HG02642 (cell line): ENCODE measurements around the gene ELOF1.
A peak's percentile ranks its signal among the peaks of the same experiment; 100 is the strongest.
"Not testable (repeated sequence)": the region's sequence is repeated elsewhere in the genome, so short reads cannot be mapped to it uniquely, and the experiment has no call there.

Source experiments
- ATAC-seq: cut with Tn5 transposase; IDR thresholded peaks from one replicate; pipeline ENCODE4 v1.9.1; 2021; ENCODE audit warnings: mild to moderate bottlenecking; ENCODE audit not compliant: unreplicated experiment, poor library complexity

ELOF1 gene

DNA sequence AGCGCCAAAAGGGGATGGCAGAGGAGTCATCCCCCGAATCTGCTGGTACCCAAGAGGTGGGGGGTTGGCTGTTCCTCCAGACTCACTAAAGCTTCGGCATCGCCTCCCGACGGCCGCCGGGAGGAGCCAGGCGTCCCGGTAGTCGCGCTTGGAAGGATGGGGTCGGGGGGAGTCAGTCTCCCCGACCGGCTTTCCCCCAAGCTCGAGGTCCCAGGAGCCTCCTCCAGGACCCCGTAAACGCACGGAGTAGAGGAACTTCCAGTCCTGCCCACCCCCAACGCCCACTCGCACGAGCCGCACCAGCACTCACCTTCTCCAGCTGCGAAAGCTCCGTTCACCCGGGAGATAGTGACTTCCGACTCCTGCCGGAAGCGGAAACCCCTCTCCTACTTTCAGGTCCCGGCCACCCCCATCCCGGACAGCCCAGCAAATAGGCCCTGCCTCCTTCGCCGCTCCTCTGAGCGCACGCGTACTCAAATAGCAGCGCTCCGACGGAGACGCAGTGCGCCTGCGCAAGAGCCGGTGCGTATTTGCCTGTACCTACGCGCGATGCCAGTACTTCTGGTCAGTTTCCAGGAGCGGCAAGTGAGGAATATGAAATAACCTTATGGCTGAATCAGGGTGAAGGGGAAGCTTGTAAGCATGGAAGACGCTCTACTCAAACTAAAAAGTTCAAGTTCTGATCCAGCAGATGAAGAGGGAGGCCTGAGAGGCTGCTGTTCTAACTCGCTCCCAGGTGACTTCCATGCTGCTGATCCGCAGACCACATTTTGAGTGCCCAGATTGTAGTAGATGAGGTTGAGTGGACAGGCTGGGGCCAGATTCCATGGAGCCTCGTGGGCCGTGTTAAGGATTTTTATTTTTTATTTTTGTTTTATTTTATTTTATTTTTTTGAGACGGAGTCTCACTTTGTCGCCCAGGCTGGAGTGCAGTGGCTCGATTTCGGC is at the start of gene ELOF1:
ELOF1 (minus strand) TSS at position 350 of the 948 bp plus-strand sequence. CDS start 4,883 bp downstream, outside the sequence.
- ATAC-seq, result peak; percentile 89

DNA sequence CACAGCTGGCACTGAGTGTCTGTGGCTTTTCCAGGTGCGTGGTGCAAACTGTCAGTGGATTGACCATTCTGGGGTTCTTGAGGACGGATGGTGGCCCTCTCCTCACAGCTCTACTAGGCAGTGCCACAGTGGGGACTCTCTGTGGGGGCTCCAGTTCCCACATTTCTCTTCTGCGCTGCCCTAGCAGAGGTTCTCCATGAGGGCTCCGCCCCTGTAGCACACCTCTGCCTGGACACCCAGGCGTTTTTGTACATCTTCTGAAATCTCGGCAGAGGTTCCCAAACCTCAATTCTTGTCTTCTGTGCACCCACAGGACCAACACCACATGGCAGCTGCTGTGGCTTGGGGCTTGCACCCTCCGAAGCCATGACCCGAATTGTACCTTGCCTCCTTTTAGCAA is 47.5 kb upstream of the ELOF1 start:
- ATAC-seq, result no peak

DNA sequence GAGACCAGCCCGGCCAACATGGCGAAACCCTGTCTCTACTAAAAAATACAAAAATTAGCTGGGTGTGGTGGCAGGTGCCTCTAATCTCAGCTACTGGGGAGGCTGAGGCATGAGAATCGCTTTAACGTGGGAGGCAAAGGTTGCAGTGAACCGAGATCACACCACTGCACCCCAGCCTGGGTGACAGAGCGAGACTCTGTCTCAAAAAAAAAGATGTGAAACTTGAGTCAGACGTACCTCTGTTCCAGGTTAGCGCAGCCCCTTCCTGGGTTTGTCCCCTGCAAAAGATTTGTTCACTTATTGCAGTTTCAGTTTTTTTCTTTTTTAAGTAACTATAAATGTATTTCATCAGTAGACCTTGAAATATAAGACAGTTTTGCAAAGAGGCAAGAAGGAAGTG is 40.7 kb upstream of the ELOF1 start:
- not testable (repeated sequence) for ATAC-seq

DNA sequence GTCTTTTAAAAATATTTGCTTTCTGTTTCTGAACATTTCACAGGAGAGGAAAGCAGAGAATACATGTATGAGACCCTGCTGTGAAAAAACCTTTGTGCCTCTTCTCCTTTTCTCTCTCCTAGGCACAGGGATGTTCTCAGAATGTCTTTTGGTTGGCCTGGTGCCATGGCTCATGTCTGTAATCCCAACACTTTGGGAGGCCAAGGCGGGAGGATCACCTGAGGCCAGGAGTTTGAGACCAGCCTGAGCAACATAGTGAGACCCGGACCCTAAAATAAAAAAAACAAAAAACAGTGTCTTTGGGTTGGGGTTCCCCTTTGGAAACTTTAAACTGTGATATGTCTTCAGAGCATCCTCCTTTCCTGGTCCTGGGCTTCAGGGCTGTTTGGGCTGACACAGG is 39.7 kb upstream of the ELOF1 start:
- no peak for ATAC-seq

DNA sequence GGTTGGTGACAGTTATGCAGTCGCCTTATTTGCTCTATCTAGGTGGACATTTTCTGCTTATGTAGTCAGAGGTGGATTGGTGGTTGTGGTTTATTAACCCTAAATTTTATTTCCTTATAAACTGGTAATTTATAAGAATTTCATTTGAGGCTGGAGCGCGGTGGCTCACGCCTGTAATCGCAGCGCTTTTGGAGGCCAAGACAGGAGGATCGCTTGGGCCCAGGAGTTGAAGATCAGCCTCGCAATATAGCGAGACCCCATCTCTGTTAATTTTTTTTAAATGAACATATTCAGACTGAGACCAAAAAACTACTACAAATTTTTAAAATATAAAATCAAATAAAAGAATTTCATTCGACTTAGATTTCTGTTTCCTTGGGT is 39.1 kb upstream of the ELOF1 start:
- no peak for ATAC-seq

DNA sequence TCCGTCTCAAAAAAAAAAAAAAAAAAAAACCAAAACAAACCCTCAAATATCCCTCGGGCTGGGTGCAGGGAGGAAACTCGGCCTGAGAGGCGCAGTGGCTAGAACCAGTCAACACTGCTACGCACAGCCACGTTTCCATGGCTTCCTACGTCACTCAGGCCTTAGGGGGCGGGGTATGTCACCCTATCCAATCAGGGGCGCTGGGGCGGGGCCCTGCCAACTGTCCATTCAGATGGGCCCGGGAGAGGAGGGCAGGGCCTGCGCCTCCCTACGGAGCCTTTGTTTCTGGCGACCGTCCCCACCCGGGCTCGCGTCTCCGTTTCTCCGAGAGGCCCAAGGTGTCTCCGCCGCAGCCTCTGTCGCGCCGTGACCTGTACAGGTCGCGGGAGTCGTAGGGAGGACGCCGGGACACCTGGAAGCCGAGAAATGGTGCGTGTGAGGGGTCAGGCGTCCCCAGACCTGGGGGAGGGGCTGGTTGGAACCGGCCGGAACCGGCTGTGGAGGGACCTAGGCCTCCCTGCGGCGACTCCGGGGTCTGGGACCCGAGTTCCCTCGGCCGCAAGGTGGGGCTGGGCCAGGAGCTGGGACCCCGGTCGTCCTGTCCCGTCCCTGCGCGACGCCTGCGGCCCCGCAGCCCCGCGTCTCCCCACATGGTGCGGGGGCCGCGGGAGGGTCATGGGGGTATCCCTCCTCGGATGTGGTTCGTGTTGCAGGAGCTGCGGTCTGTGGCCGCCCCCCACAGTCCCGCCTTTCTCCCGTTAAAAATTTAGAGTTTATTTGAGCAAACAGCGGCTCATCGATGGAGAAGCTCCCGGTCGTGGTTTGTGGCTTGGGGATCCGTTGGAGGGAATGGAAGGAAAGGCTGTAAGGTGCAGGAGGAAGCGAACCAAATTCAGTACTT is 38.4 kb upstream of the ELOF1 start, which contains the start of gene ZNF627:
ZNF627 (plus strand) TSS at position 282 of the 901 bp plus-strand sequence; CDS start at position 427, 145 bp downstream.
- peak; percentile 99 for ATAC-seq

DNA sequence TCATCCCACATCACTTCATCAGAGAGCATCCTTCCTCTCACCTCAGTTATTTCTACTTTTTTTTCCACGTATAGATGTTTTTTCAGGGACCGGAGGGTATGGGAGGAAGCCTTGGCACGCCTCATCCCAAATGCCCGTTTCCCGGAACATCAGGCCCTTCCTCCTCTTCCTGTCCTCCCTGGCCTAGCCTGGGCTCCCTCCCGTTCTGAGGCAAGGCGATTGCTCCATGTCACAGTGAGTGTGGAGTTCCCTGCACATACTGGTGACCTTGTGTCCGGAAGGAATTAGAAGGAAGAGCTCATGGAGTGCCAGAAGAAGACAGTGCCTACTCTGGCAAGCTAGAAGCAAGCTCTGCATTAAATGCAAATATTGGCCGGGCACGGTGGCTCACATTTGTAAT is 37.1 kb upstream of the ELOF1 start:
- no peak for ATAC-seq

DNA sequence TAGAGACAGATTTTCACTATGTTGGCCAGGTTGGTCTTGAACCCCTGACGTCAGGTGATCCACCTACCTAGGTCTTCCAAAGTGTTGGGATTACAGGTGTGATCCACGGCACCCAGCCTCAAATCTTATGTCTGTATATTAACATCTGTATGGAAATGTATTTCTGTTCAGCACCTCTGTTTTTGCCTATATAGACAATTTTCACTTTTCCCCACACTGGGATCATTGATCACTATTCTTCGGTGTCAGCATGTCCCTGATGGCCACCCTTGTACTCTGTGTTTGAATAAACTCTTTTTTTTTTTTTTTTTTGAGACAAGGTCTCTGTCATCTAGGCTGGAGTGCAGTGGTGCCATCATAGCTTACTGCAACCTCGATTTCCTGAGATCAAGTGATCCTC is 35.1 kb upstream of the ELOF1 start:
- ATAC-seq, result no peak

DNA sequence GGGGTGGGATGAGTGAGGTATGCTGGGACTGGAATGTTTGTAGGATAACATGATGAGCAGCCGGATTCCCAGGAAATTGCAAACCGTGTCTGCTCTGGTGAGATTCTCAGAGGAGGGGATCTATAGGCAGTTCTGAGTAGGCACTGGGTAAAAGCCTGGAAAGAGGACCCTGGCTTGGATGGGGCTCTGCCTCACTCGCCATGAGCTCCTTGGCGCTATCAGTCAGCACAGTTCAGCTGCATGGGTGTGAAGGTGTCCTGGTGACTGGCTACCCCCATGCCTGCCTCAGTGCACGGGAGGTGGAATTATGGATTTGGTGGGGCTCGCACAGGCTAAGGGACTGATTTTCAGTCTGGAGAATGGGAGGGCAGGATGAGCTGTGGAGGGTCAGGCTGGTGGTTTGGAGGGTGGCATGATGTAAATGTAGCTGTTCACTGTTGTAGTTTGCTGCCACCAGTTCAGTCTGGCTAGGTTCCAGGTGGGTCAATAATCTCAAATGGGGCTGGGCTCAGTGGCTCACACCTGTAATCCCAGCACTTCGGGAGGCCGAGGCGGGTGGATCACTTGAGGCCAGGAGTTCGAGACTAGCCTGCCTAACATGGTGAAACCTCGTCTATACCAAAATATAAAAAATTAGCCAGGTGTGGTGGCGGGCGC is 29.1 kb upstream of the ELOF1 start:
- no peak for ATAC-seq

DNA sequence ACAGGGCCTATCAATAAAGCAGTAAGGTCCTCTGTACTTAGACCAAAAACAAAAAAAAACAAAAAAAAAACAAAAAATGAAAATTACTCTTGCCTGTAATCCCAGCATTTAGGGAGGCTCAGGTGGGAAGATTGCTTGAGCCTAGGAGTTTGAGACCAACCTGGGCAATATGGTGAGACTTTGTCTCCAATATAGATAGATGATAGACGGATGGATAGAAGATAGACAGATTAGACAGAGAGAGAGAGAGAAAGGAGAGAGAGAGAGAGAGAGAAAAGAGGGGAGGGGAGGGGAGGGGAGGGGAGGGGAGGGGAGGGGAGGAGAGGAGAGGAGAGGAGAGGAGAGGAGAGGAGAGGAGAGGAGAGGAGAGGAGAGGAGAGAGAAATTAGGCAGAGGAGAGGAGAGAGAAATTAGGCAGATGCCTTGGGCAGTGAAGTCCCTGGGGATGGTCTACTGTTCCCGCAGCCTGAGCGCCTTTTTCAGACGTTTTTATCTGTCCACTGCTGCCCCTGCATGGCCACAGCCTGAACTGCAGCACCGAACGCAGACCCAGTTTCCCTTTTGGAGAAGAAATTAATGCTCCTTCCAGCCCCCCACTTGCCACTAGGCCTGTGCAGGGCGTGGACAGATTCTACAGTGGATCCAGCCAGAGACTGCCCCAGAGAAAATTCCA is 28.4 kb upstream of the ELOF1 start:
- ATAC-seq, result no peak

DNA sequence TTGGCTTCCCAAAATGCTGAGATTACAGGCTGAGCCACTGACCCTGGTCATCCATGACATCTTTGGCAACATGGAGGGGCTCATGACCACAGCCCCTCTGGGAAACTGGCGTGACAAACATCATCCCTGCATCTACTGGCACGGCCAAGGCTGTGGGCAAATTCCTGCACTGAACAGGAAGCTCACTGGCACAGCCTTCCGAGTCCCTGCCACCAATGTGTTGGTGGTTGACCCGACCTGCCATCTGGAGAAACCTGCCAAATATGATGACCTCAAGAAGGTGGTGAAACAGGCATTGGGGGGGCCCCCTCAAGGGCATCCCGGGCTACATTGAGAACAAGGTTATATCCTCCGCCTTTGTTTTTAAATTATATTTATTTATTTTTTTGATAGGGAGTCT is 27.3 kb upstream of the ELOF1 start:
- no peak for ATAC-seq

DNA sequence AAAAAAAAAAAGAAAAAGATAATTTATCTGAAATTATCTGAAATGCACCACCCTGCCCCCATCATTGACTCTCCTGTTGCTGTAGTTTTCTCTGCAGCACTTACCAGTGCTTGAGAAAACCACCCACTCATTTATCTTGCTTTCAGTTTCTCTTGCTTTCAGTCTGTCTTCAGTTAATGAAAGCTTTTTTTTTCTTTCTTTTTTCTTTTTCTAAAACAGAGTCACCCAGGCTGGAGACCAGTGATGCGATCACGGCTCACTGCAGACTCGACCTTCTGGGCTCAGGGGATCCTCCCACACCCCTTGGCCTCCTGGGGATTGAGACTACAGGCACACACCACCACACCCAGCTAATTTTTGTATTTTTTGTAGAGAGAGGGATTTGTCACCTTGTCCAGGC is 22.7 kb upstream of the ELOF1 start:
- peak; percentile 72 for ATAC-seq

DNA sequence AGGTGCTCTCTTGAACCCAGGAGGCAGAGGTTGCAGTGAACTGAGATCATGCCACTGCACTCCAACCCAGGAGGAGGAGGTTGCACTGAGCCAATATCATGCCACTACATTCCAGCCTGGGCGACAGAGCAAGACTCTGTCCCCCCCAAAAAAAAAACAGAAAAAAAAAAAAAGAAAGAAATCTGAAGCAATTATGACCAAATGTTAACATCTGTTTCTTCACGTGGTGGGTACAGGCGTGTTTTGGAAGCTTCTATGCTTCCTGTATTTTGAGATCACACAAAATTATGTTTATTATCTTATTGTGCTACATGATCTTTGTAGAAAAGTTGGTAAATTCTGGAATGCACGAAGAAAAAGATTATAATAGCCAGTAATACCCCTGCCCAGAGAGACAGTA is 21.1 kb upstream of the ELOF1 start:
- no peak for ATAC-seq

DNA sequence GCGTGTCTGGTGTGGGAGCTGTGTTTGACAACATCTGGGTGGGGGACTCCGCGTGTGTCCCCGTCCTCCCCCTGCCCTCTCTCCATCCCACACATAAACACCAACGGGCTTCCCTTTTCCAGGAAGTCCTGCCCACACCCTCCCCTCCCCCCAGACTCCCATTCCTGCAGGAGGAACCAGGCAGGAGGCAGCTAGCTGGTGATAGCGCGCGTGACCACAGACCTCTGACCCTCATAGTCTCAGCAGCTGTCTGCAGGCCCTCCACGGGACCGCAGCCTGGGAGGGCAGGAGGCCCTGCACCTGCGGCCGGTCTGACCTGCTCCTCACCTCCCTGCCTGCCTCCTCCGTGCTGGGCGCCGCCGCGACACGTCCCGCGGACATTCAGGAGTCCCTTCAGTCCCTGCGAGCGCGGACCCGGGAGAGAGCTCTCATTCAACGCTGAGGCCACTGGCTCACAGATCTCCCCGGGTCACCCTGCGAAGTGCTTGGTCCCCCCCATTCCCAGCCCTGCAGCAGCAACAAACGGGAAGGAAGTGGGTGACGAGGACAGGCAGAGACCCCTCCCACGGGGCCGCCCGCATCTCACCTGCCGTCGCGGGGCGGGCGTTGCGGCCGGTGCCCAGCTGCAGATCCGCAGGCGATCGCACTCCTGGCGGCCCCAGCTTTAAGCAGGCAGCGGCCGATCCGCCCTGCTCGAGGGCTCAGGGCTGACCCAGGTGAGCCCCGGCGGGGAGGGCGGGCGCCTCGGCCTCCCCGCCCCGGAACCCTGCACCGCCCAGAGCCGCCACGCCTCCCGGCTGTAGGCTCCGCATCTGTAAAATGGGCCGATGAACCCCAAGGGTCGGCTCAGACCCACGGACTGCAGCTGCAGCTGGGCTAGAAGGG is 19.5 kb upstream of the ELOF1 start:
- ATAC-seq, result no peak

DNA sequence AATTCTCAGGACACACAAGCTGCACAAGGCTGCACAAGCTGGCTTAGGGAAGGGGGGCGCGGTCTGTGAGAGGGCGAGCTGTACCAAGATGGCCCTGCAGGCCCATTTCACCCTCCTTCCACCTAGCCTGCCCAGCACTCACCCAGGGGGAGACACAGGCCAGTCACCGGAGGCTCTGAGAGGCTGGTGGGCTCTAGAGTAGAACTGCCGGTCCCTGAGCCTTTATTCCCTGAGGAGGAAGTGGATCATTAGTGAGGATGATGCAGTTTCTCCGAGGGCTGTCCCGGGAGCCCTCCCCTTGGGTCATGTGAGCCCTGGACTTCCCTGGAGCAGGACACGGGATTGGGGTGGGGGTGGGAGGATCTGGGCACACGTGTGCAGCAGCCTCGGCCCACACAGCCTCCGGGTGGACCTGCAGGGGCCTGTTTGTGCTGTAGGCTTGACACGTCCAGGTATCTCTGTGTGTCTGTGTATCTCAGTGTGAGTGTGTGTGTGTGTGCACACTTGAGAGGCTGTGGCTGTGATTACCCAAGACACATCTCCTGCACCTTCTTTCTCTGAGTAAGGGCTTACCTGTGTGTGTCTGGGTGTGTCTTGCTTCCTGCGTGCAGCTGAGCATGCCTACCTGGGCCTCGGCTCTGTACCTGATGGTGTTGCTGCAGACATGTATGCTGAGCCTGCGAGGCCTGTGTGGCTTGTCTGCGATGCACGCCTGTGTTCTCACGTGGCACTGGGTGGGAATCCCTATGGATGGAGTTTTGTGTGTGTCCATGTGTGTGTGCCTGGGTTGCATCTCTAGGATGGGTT is 18.6 kb upstream of the ELOF1 start, which contains the start of gene ACP5:
ACP5 (minus strand) TSS at position 195 of the 807 bp plus-strand sequence. CDS start 328 bp downstream, outside the sequence.
- ATAC-seq, result no peak

DNA sequence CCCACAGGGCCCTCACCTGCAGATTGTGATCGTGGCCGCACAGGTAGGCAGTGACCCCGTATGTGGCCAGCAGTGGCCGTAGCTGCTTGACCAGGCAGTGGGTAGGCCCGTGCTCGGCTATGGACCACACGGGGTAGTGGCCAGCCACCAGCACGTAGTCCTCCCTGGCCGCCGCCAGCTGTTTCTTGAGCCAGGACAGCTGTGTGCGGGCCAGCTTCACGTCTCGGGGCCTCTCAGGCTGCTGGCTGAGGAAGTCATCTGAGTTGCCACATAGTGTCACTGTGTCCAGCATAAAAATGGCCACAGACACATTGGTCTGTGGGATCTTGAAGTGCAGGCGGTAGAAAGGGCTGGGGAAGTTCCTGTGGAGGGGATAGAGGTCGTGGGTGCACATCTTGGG is 17.2 kb upstream of the ELOF1 start:
- ATAC-seq, result no peak

DNA sequence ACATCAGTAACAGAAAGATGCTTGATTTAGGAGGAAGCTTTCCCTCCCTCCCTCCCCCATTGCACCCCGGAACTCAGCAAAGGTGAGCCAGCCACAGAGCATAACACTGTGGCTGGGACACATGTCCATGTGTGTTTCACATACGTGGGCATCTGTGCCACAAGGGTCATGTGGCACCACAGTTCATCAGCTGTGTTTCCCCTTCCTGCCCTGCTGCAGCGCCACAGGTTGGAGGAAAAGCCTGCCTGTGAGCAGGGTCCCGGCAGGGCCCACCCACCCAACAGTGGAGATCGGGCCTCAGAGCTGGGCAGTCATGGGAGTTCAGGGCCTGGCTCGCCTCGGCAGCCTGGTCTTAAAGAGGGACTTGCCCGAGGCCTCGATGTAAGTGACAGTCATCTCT is 15.7 kb upstream of the ELOF1 start:
- no peak for ATAC-seq

DNA sequence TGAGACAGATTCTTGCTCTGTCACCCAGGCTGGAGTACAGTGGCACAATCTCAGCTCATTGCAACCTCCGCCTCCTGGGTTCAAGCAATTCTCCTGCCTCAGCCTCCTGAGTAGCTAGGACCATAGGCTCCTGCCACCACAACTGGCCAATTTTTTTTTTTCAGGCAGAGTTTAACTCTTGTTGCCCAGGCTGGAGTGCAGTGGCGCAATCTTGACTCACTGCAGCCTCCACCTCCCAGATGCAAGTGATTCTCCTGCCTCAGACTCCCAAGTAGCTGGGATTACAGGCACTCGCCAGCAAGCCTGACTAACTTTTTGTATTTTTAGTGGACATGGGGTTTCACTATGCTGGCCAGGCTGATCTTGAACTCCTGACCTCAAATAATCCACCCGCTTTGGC is 14.7 kb upstream of the ELOF1 start:
- not testable (repeated sequence) for ATAC-seq
